Endodermal cell (in vitro differentiated cells): ENCODE data around the gene ZNF567. TPM values are rescaled to one million over a fixed set of nuclear protein-coding genes. Genes with fewer than 3 reads are reported as not detected.
"Not testable (repeated sequence)": the region's sequence is repeated elsewhere in the genome, so short reads cannot be mapped to it uniquely, and the experiment has no call there.

ENCODE experiments used
- DNase-seq: peaks from one replicate; pipeline ENCODE4 v3.0.0-alpha.2; 2017
- H3K27ac ChIP-seq: 2 replicates; pipeline ENCODE4 v1.5.1; 2013; ENCODE audit warnings: mild to moderate bottlenecking, low read depth, low read length, moderate library complexity
- H3K27me3 ChIP-seq: 2 replicates; pipeline ENCODE4 v1.6.1; 2013; ENCODE audit warnings: mild to moderate bottlenecking, low read length, moderate library complexity; ENCODE audit not compliant: insufficient read depth, control insufficient read depth, poor library complexity, severe bottlenecking
- H3K36me3 ChIP-seq: 2 replicates; pipeline ENCODE4 v1.7.0; 2013; ENCODE audit warnings: mild to moderate bottlenecking, low read length, moderate library complexity; ENCODE audit not compliant: control insufficient read depth, insufficient read depth
- H3K4me1 ChIP-seq: one replicate; pipeline ENCODE4 v1.7.0; 2013; ENCODE audit warnings: low read length; ENCODE audit not compliant: control insufficient read depth, insufficient read depth
- H3K4me3 ChIP-seq: 2 replicates; pipeline ENCODE4 v1.5.1; 2013; ENCODE audit warnings: mild to moderate bottlenecking, low read length, moderate library complexity
- H3K9ac ChIP-seq: 2 replicates; pipeline ENCODE4 v1.6.1; 2013; ENCODE audit warnings: mild to moderate bottlenecking, low read length, moderate library complexity; ENCODE audit not compliant: poor library complexity, severe bottlenecking; ENCODE audit errors: extremely low read depth
- H3K9me3 ChIP-seq: 2 replicates; pipeline ENCODE4 v1.6.1; 2013; ENCODE audit warnings: mild to moderate bottlenecking, low read length, moderate library complexity; ENCODE audit not compliant: control insufficient read depth
- H3K27ac Mint-ChIP-seq: 2 replicates; pipeline ENCODE4 v1.8.0; 2020; ENCODE audit warnings: mixed read lengths
- H3K27me3 Mint-ChIP-seq: 2 replicates; pipeline ENCODE4 v1.8.0; 2021; ENCODE audit warnings: mild to moderate bottlenecking, mixed read lengths; ENCODE audit not compliant: insufficient read depth
- H3K36me3 Mint-ChIP-seq: 2 replicates; pipeline ENCODE4 v1.8.0; 2020; ENCODE audit warnings: low read depth, mixed read lengths
- H3K4me1 Mint-ChIP-seq: 2 replicates; pipeline ENCODE4 v1.8.0; 2020; ENCODE audit warnings: mixed read lengths
- H3K4me3 Mint-ChIP-seq: 2 replicates; pipeline ENCODE4 v1.8.0; 2020; ENCODE audit warnings: mild to moderate bottlenecking, moderate library complexity, mixed read lengths
- H3K9me3 Mint-ChIP-seq: 2 replicates; pipeline ENCODE4 v1.8.0; 2020; ENCODE audit warnings: mild to moderate bottlenecking, mixed read lengths
- WGBS, 2 experiments: methylation state at CpG; one replicate each; pipeline versions ENCODE4 v1.1.5 to v1.1.7; 2013; ENCODE audit warnings: missing lambda C conversion rate in 2 of 2, mixed read lengths in 1 of 2; ENCODE audit not compliant: insufficient coverage in 1 of 2, insufficient read length in 1 of 2; 5-methylcytosine and 5-hydroxymethylcytosine counted together
- total RNA-seq, 2 donors: library from RNA; stranded (reverse); fragmentation: NEBNext Ultra II Directional in 1 of 2; extraction: Animal tissue kit (Norgen Biotek cat#: 25700) in 1 of 2; gene quantifications; 2 replicates in 1 of 2; 3 replicates in 1 of 2; pipeline ENCODE4 v1.2.1, GENCODE V29; 2021
- TF ChIP-seq, protein P1 (sequence below): fragments of 200-600 bp; sonication (generic); conservative IDR thresholded peaks from 2 replicates; pipeline ENCODE4 v1.5.0; 2021; ENCODE audit warnings: antibody characterized with exemption, mild to moderate bottlenecking

The ZNF567 gene
- total RNA-seq, 2 donors from 2014 or later = 14.3 to 17.2 TPM

DNA sequence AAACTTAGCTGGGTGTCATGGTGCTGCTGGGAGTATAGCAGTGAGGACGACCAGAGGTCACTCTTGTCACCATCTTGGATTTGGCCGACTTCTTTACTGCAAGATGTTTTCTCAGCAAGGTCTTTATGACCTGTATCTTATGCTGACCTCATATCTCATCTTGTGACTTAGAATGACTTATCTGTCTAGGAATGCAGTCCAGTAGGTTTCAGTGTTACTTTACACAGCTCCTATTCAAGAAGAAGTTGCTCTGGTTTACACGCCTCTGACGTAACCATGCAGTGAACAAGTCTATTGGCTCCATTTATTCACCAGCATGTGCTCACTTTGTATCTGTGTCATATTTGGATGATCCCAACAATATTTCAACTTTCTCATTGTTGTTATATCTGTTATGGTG lies 58.5 kb downstream of the ZNF567 start:
- Mint-ChIP-seq H3K4me1 (no peaks in the 10 kb centered on the region), H3K27me3 (peaks cover 3% of the 10 kb centered on the region), H3K36me3 (peaks cover 84% of the 10 kb centered on the region), H3K27ac (no peak overlapping the region), H3K4me3 (no peak overlapping the region), H3K9me3 (peaks cover 100% of the 10 kb centered on the region)
- Histone ChIP-seq H3K9me3 (peaks cover 99% of the 10 kb centered on the region), H3K27me3 (no peaks in the 10 kb centered on the region), H3K27ac (no peak overlapping the region), H3K9ac (no peak overlapping the region), H3K4me1 (no peaks in the 10 kb centered on the region), H3K4me3 (peak overlapping the region; percentile 69), H3K36me3 (peaks cover 67% of the 10 kb centered on the region)
- DNase-seq = no peak
- TF ChIP-seq, protein P1, sequence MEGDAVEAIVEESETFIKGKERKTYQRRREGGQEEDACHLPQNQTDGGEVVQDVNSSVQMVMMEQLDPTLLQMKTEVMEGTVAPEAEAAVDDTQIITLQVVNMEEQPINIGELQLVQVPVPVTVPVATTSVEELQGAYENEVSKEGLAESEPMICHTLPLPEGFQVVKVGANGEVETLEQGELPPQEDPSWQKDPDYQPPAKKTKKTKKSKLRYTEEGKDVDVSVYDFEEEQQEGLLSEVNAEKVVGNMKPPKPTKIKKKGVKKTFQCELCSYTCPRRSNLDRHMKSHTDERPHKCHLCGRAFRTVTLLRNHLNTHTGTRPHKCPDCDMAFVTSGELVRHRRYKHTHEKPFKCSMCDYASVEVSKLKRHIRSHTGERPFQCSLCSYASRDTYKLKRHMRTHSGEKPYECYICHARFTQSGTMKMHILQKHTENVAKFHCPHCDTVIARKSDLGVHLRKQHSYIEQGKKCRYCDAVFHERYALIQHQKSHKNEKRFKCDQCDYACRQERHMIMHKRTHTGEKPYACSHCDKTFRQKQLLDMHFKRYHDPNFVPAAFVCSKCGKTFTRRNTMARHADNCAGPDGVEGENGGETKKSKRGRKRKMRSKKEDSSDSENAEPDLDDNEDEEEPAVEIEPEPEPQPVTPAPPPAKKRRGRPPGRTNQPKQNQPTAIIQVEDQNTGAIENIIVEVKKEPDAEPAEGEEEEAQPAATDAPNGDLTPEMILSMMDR = no peak
- 94 to 100% methylated on average over 3 to 4 of the region's 4 CpGs for WGBS, 2 experiments

- H3K36me3 ChIP-seq = peaks cover 86% of the 10 kb centered on the region
Measured at GRCh38 chr19:36747750-36748149, 60.3 kb downstream of the ZNF567 start.

GRCh38 chr19:36748431-36749275 lies 61.2 kb downstream of the ZNF567 start:
- Mint-ChIP-seq H3K4me3 (no peak overlapping the region), H3K27me3 (peaks cover 3% of the 10 kb centered on the region), H3K9me3 (peaks cover 98% of the 10 kb centered on the region), H3K4me1 (no peaks in the 10 kb centered on the region), H3K27ac (no peak overlapping the region), H3K36me3 (peaks cover 95% of the 10 kb centered on the region)
- Histone ChIP-seq H3K27me3 (no peaks in the 10 kb centered on the region), H3K4me3 (peak overlapping the region; percentile 69), H3K27ac (no peak overlapping the region), H3K4me1 (no peaks in the 10 kb centered on the region), H3K9ac (no peak overlapping the region), H3K36me3 (peaks cover 95% of the 10 kb centered on the region), H3K9me3 (peaks cover 100% of the 10 kb centered on the region)
- DNase-seq = no peak
- TF ChIP-seq, protein P1 = no peak
- 98 to 100% methylated on average over 5 to 8 of the region's 10 CpGs for WGBS, 2 experiments

More at GRCh38 chr19:36747750-36748149, 60.3 kb downstream of the ZNF567 start:
- H3K36me3 Mint-ChIP-seq = peaks cover 93% of the 10 kb centered on the region
- TF ChIP-seq, protein P1 = no peak
- 94 to 95% methylated on average over 4 to 10 of the region's 10 CpGs for WGBS, 2 experiments
- H3K9me3 Mint-ChIP-seq = peaks cover 100% of the 10 kb centered on the region
- Histone ChIP-seq H3K4me1 (no peaks in the 10 kb centered on the region), H3K27ac (no peak overlapping the region), H3K9me3 (peaks cover 100% of the 10 kb centered on the region), H3K9ac (no peak overlapping the region), H3K27me3 (no peaks in the 10 kb centered on the region), H3K4me3 (peak overlapping the region; percentile 69)
- H3K27ac Mint-ChIP-seq = no peak overlapping the region
- no peak overlapping the region for H3K4me3 Mint-ChIP-seq
- H3K27me3 Mint-ChIP-seq = peaks cover 3% of the 10 kb centered on the region
- no peaks in the 10 kb centered on the region for H3K4me1 Mint-ChIP-seq
- DNase-seq = no peak

DNA sequence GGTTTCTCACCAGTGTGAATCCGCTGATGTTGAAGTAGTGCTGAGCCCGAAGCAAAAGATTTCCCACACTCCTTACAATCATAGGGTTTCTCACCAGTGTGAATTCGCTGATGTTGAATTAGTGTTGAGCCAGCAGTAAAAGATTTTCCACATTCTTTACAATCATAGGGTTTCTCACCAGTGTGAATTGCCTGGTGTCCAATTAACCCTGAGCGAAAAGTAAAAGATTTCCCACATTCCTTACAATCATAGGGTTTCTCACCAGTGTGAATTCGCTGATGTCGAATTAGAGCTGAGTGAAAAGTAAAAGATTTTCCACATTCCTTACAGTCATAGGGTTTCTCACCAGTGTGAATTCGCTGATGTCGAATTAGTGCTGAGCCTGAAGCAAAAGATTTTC lies 62.2 kb downstream of the ZNF567 start:
- not testable (repeated sequence) for H3K27ac ChIP-seq, H3K4me1 Mint-ChIP-seq, H3K9ac ChIP-seq, H3K27me3 ChIP-seq, H3K27me3 Mint-ChIP-seq, H3K4me1 ChIP-seq, H3K27ac Mint-ChIP-seq, DNase-seq, H3K4me3 Mint-ChIP-seq
- Mint-ChIP-seq H3K36me3 (peaks cover 98% of the 10 kb centered on the region), H3K9me3 (peaks cover 98% of the 10 kb centered on the region)
- WGBS, 2 experiments = 93 to 98% methylated on average over 3 to 8 of the region's 8 CpGs
- Histone ChIP-seq H3K36me3 (peaks cover 100% of the 10 kb centered on the region), H3K9me3 (peaks cover 100% of the 10 kb centered on the region), H3K4me3 (peak overlapping the region; percentile 69)
